SK-N-SH (cell line): ENCODE data around the gene IFIT1B.
"Not testable (repeated sequence)": the region's sequence is repeated elsewhere in the genome, so short reads cannot be mapped to it uniquely, and the experiment has no call there.

ENCODE experiments used
- FOXJ3 ChIP-seq: sonication (generic); formaldehyde crosslinking; IDR thresholded peaks from 2 replicates; pipeline ENCODE4 v1.5.1; 2020; ENCODE audit warnings: mild to moderate bottlenecking, missing genetic modification reagents
- GABPA ChIP-seq: IDR thresholded peaks from 2 replicates; pipeline ENCODE4 v1.4.0; 2012; ENCODE audit warnings: low read depth, mild to moderate bottlenecking
- NFIC ChIP-seq: IDR thresholded peaks from 2 replicates; pipeline ENCODE4 v1.4.0; 2012; ENCODE audit warnings: borderline replicate concordance
- TF ChIP-seq, protein P1 (sequence below): fragments of 200-600 bp; sonication (generic); IDR thresholded peaks from 2 replicates; pipeline ENCODE4 v1.6.1; 2017; ENCODE audit warnings: antibody characterized with exemption, mild to moderate bottlenecking, moderate library complexity
- TF ChIP-seq, protein P2 (sequence below): IDR thresholded peaks from 2 replicates; pipeline ENCODE4 v1.6.1; 2012; ENCODE audit warnings: mild to moderate bottlenecking, low read depth, low read length, moderate library complexity

DNA sequence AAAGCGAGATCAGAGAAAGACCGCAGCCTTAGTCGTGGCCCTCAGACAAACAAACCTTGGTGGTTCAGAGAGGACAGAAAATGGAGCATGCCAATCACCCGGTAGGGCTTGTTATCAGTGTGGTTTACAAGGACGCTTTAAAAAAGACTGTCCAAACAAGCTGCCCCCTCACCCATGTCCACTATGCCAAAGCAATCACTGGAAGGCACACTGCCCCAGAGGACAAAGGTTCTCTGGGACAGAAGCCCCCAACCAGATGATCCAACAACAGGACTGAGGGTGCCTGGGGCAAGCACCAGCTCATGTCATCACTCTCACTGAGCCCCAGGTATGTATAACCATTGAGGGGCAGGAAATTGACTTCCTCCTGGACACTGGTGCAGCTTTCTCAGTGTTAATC lies 31.4 kb downstream of the IFIT1B start:
- not testable (repeated sequence) for TF ChIP-seq NFIC; GABPA; FOXJ3 (CRISPR knock-in tag)
- TF ChIP-seq, protein P1, sequence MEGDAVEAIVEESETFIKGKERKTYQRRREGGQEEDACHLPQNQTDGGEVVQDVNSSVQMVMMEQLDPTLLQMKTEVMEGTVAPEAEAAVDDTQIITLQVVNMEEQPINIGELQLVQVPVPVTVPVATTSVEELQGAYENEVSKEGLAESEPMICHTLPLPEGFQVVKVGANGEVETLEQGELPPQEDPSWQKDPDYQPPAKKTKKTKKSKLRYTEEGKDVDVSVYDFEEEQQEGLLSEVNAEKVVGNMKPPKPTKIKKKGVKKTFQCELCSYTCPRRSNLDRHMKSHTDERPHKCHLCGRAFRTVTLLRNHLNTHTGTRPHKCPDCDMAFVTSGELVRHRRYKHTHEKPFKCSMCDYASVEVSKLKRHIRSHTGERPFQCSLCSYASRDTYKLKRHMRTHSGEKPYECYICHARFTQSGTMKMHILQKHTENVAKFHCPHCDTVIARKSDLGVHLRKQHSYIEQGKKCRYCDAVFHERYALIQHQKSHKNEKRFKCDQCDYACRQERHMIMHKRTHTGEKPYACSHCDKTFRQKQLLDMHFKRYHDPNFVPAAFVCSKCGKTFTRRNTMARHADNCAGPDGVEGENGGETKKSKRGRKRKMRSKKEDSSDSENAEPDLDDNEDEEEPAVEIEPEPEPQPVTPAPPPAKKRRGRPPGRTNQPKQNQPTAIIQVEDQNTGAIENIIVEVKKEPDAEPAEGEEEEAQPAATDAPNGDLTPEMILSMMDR = not testable (repeated sequence)
- TF ChIP-seq, protein P2, sequence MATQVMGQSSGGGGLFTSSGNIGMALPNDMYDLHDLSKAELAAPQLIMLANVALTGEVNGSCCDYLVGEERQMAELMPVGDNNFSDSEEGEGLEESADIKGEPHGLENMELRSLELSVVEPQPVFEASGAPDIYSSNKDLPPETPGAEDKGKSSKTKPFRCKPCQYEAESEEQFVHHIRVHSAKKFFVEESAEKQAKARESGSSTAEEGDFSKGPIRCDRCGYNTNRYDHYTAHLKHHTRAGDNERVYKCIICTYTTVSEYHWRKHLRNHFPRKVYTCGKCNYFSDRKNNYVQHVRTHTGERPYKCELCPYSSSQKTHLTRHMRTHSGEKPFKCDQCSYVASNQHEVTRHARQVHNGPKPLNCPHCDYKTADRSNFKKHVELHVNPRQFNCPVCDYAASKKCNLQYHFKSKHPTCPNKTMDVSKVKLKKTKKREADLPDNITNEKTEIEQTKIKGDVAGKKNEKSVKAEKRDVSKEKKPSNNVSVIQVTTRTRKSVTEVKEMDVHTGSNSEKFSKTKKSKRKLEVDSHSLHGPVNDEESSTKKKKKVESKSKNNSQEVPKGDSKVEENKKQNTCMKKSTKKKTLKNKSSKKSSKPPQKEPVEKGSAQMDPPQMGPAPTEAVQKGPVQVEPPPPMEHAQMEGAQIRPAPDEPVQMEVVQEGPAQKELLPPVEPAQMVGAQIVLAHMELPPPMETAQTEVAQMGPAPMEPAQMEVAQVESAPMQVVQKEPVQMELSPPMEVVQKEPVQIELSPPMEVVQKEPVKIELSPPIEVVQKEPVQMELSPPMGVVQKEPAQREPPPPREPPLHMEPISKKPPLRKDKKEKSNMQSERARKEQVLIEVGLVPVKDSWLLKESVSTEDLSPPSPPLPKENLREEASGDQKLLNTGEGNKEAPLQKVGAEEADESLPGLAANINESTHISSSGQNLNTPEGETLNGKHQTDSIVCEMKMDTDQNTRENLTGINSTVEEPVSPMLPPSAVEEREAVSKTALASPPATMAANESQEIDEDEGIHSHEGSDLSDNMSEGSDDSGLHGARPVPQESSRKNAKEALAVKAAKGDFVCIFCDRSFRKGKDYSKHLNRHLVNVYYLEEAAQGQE = not testable (repeated sequence)
